Inflammatory macrophage treated with lipopolysaccharide for 4 hours (primary cell): ENCODE measurements around the gene HHAT.
"Not testable (repeated sequence)": the region's sequence is repeated elsewhere in the genome, so short reads cannot be mapped to it uniquely, and the experiment has no call there.

Experiments used
- DNase-seq: peaks from one replicate; pipeline ENCODE4 v3.0.0-alpha.2; 2020

The HHAT gene

GRCh38 chr1:210315529-210315928 is 13.2 kb upstream of the HHAT start:
- no peak for DNase-seq

- DNase-seq, result no peak
Measured at GRCh38 chr1:210321131-210321530, 7.6 kb upstream of the HHAT start.

GRCh38 chr1:210321552-210321951 is 7.2 kb upstream of the HHAT start:
- no peak for DNase-seq

GRCh38 chr1:210323957-210324356 is 4.7 kb upstream of the HHAT start:
- DNase-seq, result no peak

- DNase-seq, result no peak
Measured at GRCh38 chr1:210325026-210325670, 3.6 kb upstream of the HHAT start.

- no peak for DNase-seq
Measured at GRCh38 chr1:210328032-210328745, 513 bp upstream of the HHAT start.

- DNase-seq, result no peak
Measured at GRCh38 chr1:210330279-210330866, 1.7 kb downstream of the HHAT start.

GRCh38 chr1:210332233-210332632 is 3.5 kb downstream of the HHAT start:
- no peak for DNase-seq

- no peak for DNase-seq
Measured at GRCh38 chr1:210332719-210333398, 4.2 kb downstream of the HHAT start.

GRCh38 chr1:210335001-210335400 is 6.3 kb downstream of the HHAT start:
- no peak for DNase-seq

- no peak for DNase-seq
Measured at GRCh38 chr1:210336362-210336761, 7.7 kb downstream of the HHAT start.

GRCh38 chr1:210339500-210339899 is 10.8 kb downstream of the HHAT start:
- DNase-seq, result peak; percentile 24

- peak; percentile 46 for DNase-seq
Measured at GRCh38 chr1:210340311-210340710, 11.6 kb downstream of the HHAT start.

GRCh38 chr1:210340841-210341240 is 12.1 kb downstream of the HHAT start:
- DNase-seq, result no peak

GRCh38 chr1:210342986-210343780 is 14.5 kb downstream of the HHAT start:
- DNase-seq, result no peak

GRCh38 chr1:210344706-210345105 is 16.0 kb downstream of the HHAT start:
- peak; percentile 76 for DNase-seq

GRCh38 chr1:210347112-210347511 is 18.4 kb downstream of the HHAT start:
- DNase-seq, result peak; percentile 88

GRCh38 chr1:210351496-210351895 is 22.8 kb downstream of the HHAT start:
- DNase-seq, result no peak

GRCh38 chr1:210352575-210352974 is 23.9 kb downstream of the HHAT start:
- no peak for DNase-seq

- DNase-seq, result not testable (repeated sequence)
Measured at GRCh38 chr1:210354305-210354704, 25.6 kb downstream of the HHAT start.

- DNase-seq, result no peak
Measured at GRCh38 chr1:210358626-210359025, 29.9 kb downstream of the HHAT start.

- DNase-seq, result no peak
Measured at GRCh38 chr1:210359255-210359654, 30.6 kb downstream of the HHAT start.
